ENCODE results near the gene TMEM92.

Gene TMEM92

DNA sequence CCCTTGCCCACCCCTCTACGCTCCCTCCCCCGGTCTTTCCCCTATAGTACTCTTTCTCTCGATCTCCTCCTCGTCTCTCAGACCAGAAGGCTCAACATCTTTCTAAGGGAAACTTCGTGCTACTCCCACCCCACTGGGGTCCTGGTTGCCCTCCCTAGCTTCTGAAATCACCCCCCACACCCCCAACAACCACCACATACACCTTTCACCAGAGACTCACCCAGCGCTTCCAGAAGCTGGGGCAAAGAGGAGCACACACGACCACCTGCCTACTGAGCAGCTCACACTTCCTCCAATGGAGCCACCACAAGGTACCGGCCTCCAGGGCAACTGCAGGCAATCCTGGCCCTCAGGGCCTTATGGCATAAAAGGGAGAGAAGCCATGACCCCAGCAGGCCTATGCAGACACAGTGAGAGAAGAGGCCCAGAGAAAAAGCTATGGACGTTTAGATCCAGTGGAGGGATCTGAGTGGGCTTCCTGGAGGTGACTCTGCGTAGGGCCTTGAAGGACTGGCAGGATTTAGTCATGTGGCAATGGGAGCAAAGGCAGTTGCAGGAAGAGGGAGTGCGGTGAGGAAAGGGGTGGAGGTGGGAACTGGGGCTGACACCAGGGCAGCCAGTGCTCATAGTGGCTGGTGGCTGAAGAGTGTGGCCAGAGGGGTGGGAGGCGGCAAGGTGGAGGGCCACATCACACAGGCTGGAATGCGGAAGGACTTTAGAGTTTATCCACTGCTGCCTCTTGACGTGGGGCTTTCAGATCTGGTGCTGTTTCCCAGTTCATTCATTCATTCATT lies 12.1 kb upstream of the TMEM92 start:
- POLR2A ChIA-PET = no interaction called here
- CTCF ChIA-PET = interaction anchor here (0.6 kb wide), 1 partner anchor 27 kb away, joined by 3 read pairs; no protein-coding TSS in a partner anchor
- no peak for DNase-seq (ENCODE audit: extremely low spot score)
- TF ChIP-seq PKNOX1 (IDR thresholded peaks at IDR 0.05) = no peak
- TF ChIP-seq L3MBTL2 (conservative IDR thresholded peaks at IDR 0.05) = no peak
- no peak for TF ChIP-seq BHLHE40 (IDR thresholded peaks at IDR 0.05; ENCODE audit: borderline replicate concordance)
- no peak for TF ChIP-seq NFRKB (IDR thresholded peaks at IDR 0.05)
- TF ChIP-seq TARDBP (IDR thresholded peaks at IDR 0.05) = no peak
- no peak for TF ChIP-seq SUZ12 (IDR thresholded peaks at IDR 0.05)
- TF ChIP-seq FOXA1 (IDR thresholded peaks at IDR 0.05) = no peak
- no peak for TF ChIP-seq HDGF (IDR thresholded peaks at IDR 0.05; ENCODE audit: borderline replicate concordance)
- TF ChIP-seq LEF1 (IDR thresholded peaks at IDR 0.05; ENCODE audit: borderline replicate concordance) = no peak
- no peak for TF ChIP-seq ZNF384 (IDR thresholded peaks at IDR 0.05)
- TF ChIP-seq SP1 (IDR thresholded peaks at IDR 0.05) = no peak
- TF ChIP-seq CTBP1 (IDR thresholded peaks at IDR 0.05; ENCODE audit: borderline replicate concordance) = no peak
- TF ChIP-seq FOXK2 (IDR thresholded peaks at IDR 0.05) = no peak
- TF ChIP-seq FOXM1 (IDR thresholded peaks at IDR 0.05; ENCODE audit: borderline replicate concordance) = no peak
- TF ChIP-seq ELF4 (IDR thresholded peaks at IDR 0.05) = no peak
- no peak for TF ChIP-seq ARNT (IDR thresholded peaks at IDR 0.05)

DNA sequence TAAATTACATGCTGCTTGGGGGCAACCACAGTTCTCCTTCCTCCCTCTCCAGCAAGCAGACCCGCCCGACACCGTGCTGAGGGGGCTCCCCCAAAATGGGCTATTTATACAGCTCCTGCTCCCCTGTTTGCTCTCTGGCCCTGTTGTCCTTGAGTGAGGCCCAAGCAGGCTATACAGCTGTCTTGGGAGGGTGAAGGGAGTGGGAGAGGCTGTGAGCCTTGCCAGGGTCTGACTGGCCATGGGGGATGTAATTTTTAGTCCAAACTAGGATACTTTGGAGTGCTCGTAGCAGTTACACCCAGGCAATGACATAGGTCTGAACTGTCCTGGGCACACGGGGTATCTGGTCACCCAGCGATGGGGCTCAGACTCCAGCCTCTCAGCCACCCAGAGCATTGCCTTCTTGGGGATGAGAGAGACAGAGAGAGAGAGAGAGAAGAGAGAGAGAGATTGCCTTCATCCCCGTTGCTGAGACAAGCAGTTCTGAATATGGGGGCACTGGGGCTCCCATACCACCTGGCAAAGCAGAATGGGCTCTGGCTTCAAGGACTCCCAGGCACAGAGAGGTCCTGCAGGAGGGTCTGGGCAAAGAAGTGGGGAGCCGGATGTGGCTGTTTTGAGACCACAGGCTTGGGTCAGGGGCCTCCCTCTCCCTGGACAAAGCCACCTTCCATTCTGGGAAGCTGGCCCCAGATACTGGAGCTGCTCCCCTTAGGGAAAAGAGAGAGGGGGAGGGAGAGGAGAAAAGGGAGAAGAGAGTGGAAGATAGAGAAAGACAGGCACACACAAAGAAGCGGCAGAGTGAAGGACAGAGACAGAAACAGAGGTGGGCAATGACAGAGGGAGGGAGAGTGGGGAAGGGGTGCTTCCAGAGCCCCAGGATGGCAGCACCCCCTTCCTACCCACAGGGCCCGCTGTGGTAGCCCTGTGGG lies 10.7 kb upstream of the TMEM92 start:
- TF ChIP-seq CTBP1 (IDR thresholded peaks at IDR 0.05; ENCODE audit: borderline replicate concordance) (no peak), FOXM1 (IDR thresholded peaks at IDR 0.05; ENCODE audit: borderline replicate concordance) (no peak), ZNF384 (IDR thresholded peaks at IDR 0.05) (no peak), L3MBTL2 (conservative IDR thresholded peaks at IDR 0.05) (no peak), TARDBP (IDR thresholded peaks at IDR 0.05) (no peak), FOXK2 (IDR thresholded peaks at IDR 0.05) (no peak), BHLHE40 (IDR thresholded peaks at IDR 0.05; ENCODE audit: borderline replicate concordance) (no peak), SP1 (IDR thresholded peaks at IDR 0.05) (no peak), NFRKB (IDR thresholded peaks at IDR 0.05) (no peak), FOXA1 (IDR thresholded peaks at IDR 0.05) (no peak), LEF1 (IDR thresholded peaks at IDR 0.05; ENCODE audit: borderline replicate concordance) (no peak), SUZ12 (IDR thresholded peaks at IDR 0.05) (no peak), PKNOX1 (IDR thresholded peaks at IDR 0.05) (no peak), ELF4 (IDR thresholded peaks at IDR 0.05) (no peak)
- no peak for DNase-seq (ENCODE audit: extremely low spot score)
- ChIA-PET CTCF (no interaction called here), POLR2A (no interaction called here)

DNA sequence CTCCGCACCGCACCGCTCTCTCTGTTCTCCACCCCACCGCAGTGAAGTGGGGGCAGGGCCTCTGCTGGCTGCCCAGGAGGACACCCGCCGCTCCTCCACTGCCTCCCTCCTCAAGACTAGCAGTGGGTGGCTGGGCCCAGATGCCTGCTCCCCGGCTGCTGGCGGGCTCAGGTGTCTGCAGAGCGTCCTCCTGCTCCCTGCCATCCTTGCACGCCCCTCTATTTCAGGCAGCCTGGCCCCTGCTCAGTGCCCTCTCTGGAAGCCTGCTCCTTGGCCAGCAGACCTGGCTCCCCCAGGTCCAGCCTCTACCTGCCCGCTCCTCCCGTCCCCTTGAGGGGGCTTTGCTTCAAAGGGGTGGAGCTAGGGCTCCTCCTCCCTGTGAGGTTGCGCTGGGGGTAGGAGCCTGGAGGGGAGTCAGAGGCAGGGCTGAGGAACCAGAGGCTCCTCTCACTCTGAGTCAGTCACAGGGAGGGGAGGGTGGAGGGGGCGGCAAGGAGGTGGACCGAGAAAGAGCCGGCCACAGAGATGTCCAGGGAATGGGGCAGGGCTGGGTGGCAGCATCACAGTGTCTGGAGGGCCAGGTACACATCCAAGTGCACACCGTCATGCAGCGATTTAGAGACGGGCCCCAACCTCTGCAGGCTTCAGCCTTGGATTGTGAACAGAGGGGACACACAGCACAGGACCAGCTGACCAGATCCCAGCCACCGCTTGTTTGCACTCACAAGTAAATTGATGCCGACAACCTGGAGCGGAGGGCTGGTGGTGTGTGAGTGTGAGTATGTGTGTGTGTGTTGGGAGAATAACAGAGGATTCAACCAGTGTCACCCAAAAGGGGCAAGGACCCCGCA lies 9.8 kb upstream of the TMEM92 start:
- CTCF ChIA-PET = no interaction called here
- POLR2A ChIA-PET = no interaction called here
- TF ChIP-seq ELF4 (IDR thresholded peaks at IDR 0.05) (no peak), TARDBP (IDR thresholded peaks at IDR 0.05) (no peak), LEF1 (IDR thresholded peaks at IDR 0.05; ENCODE audit: borderline replicate concordance) (no peak), PKNOX1 (IDR thresholded peaks at IDR 0.05) (no peak), NFRKB (IDR thresholded peaks at IDR 0.05) (no peak), SUZ12 (IDR thresholded peaks at IDR 0.05) (no peak), CTBP1 (IDR thresholded peaks at IDR 0.05; ENCODE audit: borderline replicate concordance) (no peak), FOXK2 (IDR thresholded peaks at IDR 0.05) (no peak), ARNT (IDR thresholded peaks at IDR 0.05) (no peak), HDGF (IDR thresholded peaks at IDR 0.05; ENCODE audit: borderline replicate concordance) (no peak), SP1 (IDR thresholded peaks at IDR 0.05) (no peak), BHLHE40 (IDR thresholded peaks at IDR 0.05; ENCODE audit: borderline replicate concordance) (no peak), FOXM1 (IDR thresholded peaks at IDR 0.05; ENCODE audit: borderline replicate concordance) (no peak), ZNF384 (IDR thresholded peaks at IDR 0.05) (no peak), L3MBTL2 (conservative IDR thresholded peaks at IDR 0.05) (no peak), FOXA1 (IDR thresholded peaks at IDR 0.05) (no peak)
- DNase-seq (ENCODE audit: extremely low spot score) = no peak

DNA sequence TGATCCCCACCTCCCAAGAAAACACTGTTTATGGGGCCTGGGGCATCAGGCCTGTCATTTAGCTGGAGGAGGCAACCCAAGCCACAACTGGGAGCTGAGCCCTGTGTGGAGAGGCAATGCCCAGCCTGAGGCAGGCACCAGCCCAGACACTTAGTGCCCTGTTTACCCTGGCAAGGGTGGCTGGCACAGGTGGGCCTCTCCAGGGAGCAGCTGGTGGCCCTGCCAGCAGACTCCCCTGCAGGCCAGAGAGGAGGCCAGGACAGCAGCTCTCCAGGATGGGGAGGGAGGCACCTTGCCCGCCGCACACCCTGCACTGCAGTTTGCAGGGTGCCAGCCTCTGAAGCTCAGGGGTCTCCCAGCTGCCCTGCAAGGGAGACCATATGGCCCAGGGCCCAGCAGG lies 9.1 kb upstream of the TMEM92 start:
- ChIA-PET POLR2A (no interaction called here), CTCF (no interaction called here)

More for the DNA sequence above, 9.1 kb upstream of the TMEM92 start:
- DNase-seq (ENCODE audit: extremely low spot score) = no peak
- TF ChIP-seq SUZ12 (IDR thresholded peaks at IDR 0.05) (no peak), CTBP1 (IDR thresholded peaks at IDR 0.05; ENCODE audit: borderline replicate concordance) (no peak), ZNF384 (IDR thresholded peaks at IDR 0.05) (no peak), FOXK2 (IDR thresholded peaks at IDR 0.05) (no peak), FOXM1 (IDR thresholded peaks at IDR 0.05; ENCODE audit: borderline replicate concordance) (no peak), LEF1 (IDR thresholded peaks at IDR 0.05; ENCODE audit: borderline replicate concordance) (no peak), SP1 (IDR thresholded peaks at IDR 0.05) (no peak)

All from HEK293T (cell line).